Activated CD4-positive, alpha-beta memory T cell treated with anti-CD3 and anti-CD28 coated beads for 36 hours (primary cell): Measurements from ENCODE around the gene KPNA6. TPM values are rescaled to one million over a fixed set of nuclear protein-coding genes. Genes with fewer than 3 reads are reported as not detected.
"Not testable (repeated sequence)": the region's sequence is repeated elsewhere in the genome, so short reads cannot be mapped to it uniquely, and the experiment has no call there.

Experiments used
- CTCF ChIA-PET: fragments of 350-600 bp; sonication (Branson Sonifier 250); formaldehyde crosslinking; loops from one replicate; lab custom pipeline; 2021; ENCODE audit warnings: antibody characterized with exemption, inconsistent platforms; lab: Charles Lee
- POLR2A ChIA-PET: fragments of 350-600 bp; sonication (Branson Sonifier 250); formaldehyde crosslinking; loops from one replicate; lab custom pipeline; 2021; ENCODE audit warnings: antibody characterized with exemption; lab: Charles Lee
- DNase-seq: peaks from one replicate; pipeline ENCODE4 v3.0.0-alpha.2; 2020
- H3K27ac Mint-ChIP-seq: one replicate; pipeline ENCODE4 v1.8.0; 2021; ENCODE audit warnings: mixed read lengths
- H3K27me3 Mint-ChIP-seq: one replicate; pipeline ENCODE4 v1.8.0; 2021; ENCODE audit warnings: mixed read lengths
- H3K36me3 Mint-ChIP-seq: one replicate; pipeline ENCODE4 v1.8.0; 2021; ENCODE audit warnings: mixed read lengths
- H3K4me1 Mint-ChIP-seq: one replicate; pipeline ENCODE4 v1.8.0; 2021; ENCODE audit warnings: low read depth, mixed read lengths
- H3K4me3 Mint-ChIP-seq: one replicate; pipeline ENCODE4 v1.8.0; 2021; ENCODE audit warnings: mild to moderate bottlenecking, mixed read lengths
- H3K9me3 Mint-ChIP-seq: one replicate; pipeline ENCODE4 v1.8.0; 2021; ENCODE audit warnings: mixed read lengths
- intact Hi-C: fragments of 100-400 bp; cut with micrococcal nuclease; formaldehyde crosslinking; loops from one replicate; pipeline ENCODE4 v1.15.1; 2023
- total RNA-seq, 2 experiments: library from RNA; stranded (reverse); gene quantifications; one replicate each; pipeline ENCODE4 v1.2.3, GENCODE V29; 2021

Gene KPNA6
- total RNA-seq, 2 experiments from 2014 or later, result 69.8 to 77.6 TPM

- Mint-ChIP-seq H3K9me3 (no peaks in the 10 kb centered on the region), H3K4me3 (peak overlapping the region; percentile 79), H3K4me1 (peaks cover 32% of the 10 kb centered on the region), H3K36me3 (peaks cover 11% of the 10 kb centered on the region), H3K27me3 (no peaks in the 10 kb centered on the region), H3K27ac (peak overlapping the region; percentile 89)
- CTCF ChIA-PET, result interaction anchor here (1.0 to 3.6 kb wide), 6 partner anchors 8 to 321 kb away, joined by 3 to 28 read pairs (median 3); partner anchors contain the start of genes BSDC1 and KPNA6
- DNase-seq, result no peak
- intact Hi-C loops, result loop anchor here (2.0 to 5.0 kb wide), 2 partner anchors 105 to 136 kb away; partner anchors contain the start of genes PTP4A2 and TXLNA
- POLR2A ChIA-PET, result interaction anchor here (0.6 to 3.7 kb wide), 9 partner anchors 13 to 578 kb away, joined by 3 to 37 read pairs (median 4); partner anchors contain the start of genes KHDRBS1, KPNA6, RBBP4 and TXLNA
These were observed 34.3 kb upstream of the KPNA6 start for GRCh38 chr1:32073299-32074229.

GRCh38 chr1:32074841-32075240 lies 33.0 kb upstream of the KPNA6 start:
- no peaks in the 10 kb centered on the region for H3K27me3 Mint-ChIP-seq
- peak overlapping the region; percentile 74 for H3K27ac Mint-ChIP-seq
- no peak overlapping the region for H3K4me3 Mint-ChIP-seq
- peaks cover 32% of the 10 kb centered on the region for H3K4me1 Mint-ChIP-seq
- ChIA-PET POLR2A (interaction anchor here (3.7 kb wide), 1 partner anchor 34 kb away, joined by 37 read pairs; the partner anchor contains the start of gene KPNA6), CTCF (interaction anchor here (3.6 kb wide), 1 partner anchor 33 kb away, joined by 28 read pairs; the partner anchor contains the start of gene KPNA6)
- intact Hi-C loops, result loop anchor here (5.0 kb wide), 1 partner anchor 138 kb away; the partner anchor contains the start of gene PTP4A2
- no peak for DNase-seq
- H3K36me3 Mint-ChIP-seq, result peaks cover 14% of the 10 kb centered on the region
- no peaks in the 10 kb centered on the region for H3K9me3 Mint-ChIP-seq

GRCh38 chr1:32077451-32077850 lies 30.4 kb upstream of the KPNA6 start:
- CTCF ChIA-PET, result no interaction called here
- no peaks in the 10 kb centered on the region for H3K27me3 Mint-ChIP-seq
- H3K4me1 Mint-ChIP-seq, result peaks cover 23% of the 10 kb centered on the region
- H3K9me3 Mint-ChIP-seq, result no peaks in the 10 kb centered on the region
- H3K4me3 Mint-ChIP-seq, result no peak overlapping the region
- no peak overlapping the region for H3K27ac Mint-ChIP-seq
- intact Hi-C loops, result no loop called here
- peaks cover 20% of the 10 kb centered on the region for H3K36me3 Mint-ChIP-seq
- no peak for DNase-seq
- POLR2A ChIA-PET, result no interaction called here

GRCh38 chr1:32082022-32082421 lies 25.8 kb upstream of the KPNA6 start:
- DNase-seq, result no peak
- ChIA-PET POLR2A (interaction anchor here (0.6 kb wide), 1 partner anchor 17 kb away, joined by 3 read pairs; no protein-coding TSS in a partner anchor), CTCF (interaction anchor here (1.0 kb wide), 1 partner anchor 9 kb away, joined by 3 read pairs; the partner anchor contains the start of gene TMEM39B)
- Mint-ChIP-seq H3K27me3 (no peaks in the 10 kb centered on the region), H3K9me3 (no peaks in the 10 kb centered on the region), H3K4me3 (no peak overlapping the region), H3K4me1 (peaks cover 6% of the 10 kb centered on the region), H3K36me3 (peaks cover 33% of the 10 kb centered on the region), H3K27ac (no peak overlapping the region)
- intact Hi-C loops, result no loop called here

- H3K4me1 Mint-ChIP-seq, intact Hi-C loops, POLR2A ChIA-PET, H3K27me3 Mint-ChIP-seq, H3K9me3 Mint-ChIP-seq, DNase-seq, H3K4me3 Mint-ChIP-seq, H3K27ac Mint-ChIP-seq: not testable (repeated sequence)
- CTCF ChIA-PET, result interaction anchor here (0.6 kb wide), 1 partner anchor 28 kb away, joined by 3 read pairs; no protein-coding TSS in a partner anchor
- peaks cover 25% of the 10 kb centered on the region for H3K36me3 Mint-ChIP-seq
These were observed 21.5 kb upstream of the KPNA6 start for GRCh38 chr1:32086381-32086780.

- no peak overlapping the region for H3K4me3 Mint-ChIP-seq
- no peak overlapping the region for H3K27ac Mint-ChIP-seq
- no peaks in the 10 kb centered on the region for H3K27me3 Mint-ChIP-seq
- H3K9me3 Mint-ChIP-seq, result no peaks in the 10 kb centered on the region
- DNase-seq, result no peak
- peaks cover 19% of the 10 kb centered on the region for H3K36me3 Mint-ChIP-seq
- H3K4me1 Mint-ChIP-seq, result no peaks in the 10 kb centered on the region
- intact Hi-C loops, result no loop called here
- CTCF ChIA-PET, result no interaction called here
- POLR2A ChIA-PET, result no interaction called here
These were observed 16.7 kb upstream of the KPNA6 start for GRCh38 chr1:32091176-32091575.

- Mint-ChIP-seq H3K4me1 (no peaks in the 10 kb centered on the region), H3K9me3 (no peaks in the 10 kb centered on the region), H3K36me3 (peaks cover 19% of the 10 kb centered on the region), H3K4me3 (no peak overlapping the region), H3K27ac (no peak overlapping the region), H3K27me3 (no peaks in the 10 kb centered on the region)
- ChIA-PET CTCF (interaction anchor here (0.9 kb wide), 1 partner anchor 17 kb away, joined by 3 read pairs; no protein-coding TSS in a partner anchor), POLR2A (no interaction called here)
- intact Hi-C loops, result no loop called here
- no peak for DNase-seq
These were observed 16.3 kb upstream of the KPNA6 start for GRCh38 chr1:32091591-32091990.

- POLR2A ChIA-PET, result no interaction called here
- Mint-ChIP-seq H3K4me3 (no peak overlapping the region), H3K9me3 (no peaks in the 10 kb centered on the region), H3K36me3 (peaks cover 25% of the 10 kb centered on the region), H3K27me3 (no peaks in the 10 kb centered on the region), H3K27ac (no peak overlapping the region), H3K4me1 (no peaks in the 10 kb centered on the region)
- intact Hi-C loops, result no loop called here
- CTCF ChIA-PET, result no interaction called here
- no peak for DNase-seq
These were observed 12.9 kb upstream of the KPNA6 start for GRCh38 chr1:32094746-32095521.

- CTCF ChIA-PET, result no interaction called here
- intact Hi-C loops, result no loop called here
- no peak overlapping the region for H3K4me3 Mint-ChIP-seq
- H3K36me3 Mint-ChIP-seq, result peaks cover 23% of the 10 kb centered on the region
- H3K9me3 Mint-ChIP-seq, result no peaks in the 10 kb centered on the region
- H3K4me1 Mint-ChIP-seq, result peaks cover 3% of the 10 kb centered on the region
- POLR2A ChIA-PET, result no interaction called here
- no peak for DNase-seq
- no peak overlapping the region for H3K27ac Mint-ChIP-seq
- H3K27me3 Mint-ChIP-seq, result no peaks in the 10 kb centered on the region
These were observed 8.4 kb upstream of the KPNA6 start for GRCh38 chr1:32099426-32099825.

- H3K9me3 Mint-ChIP-seq, result no peaks in the 10 kb centered on the region
- CTCF ChIA-PET, result no interaction called here
- H3K27ac Mint-ChIP-seq, result no peak overlapping the region
- intact Hi-C loops, result no loop called here
- H3K27me3 Mint-ChIP-seq, result no peaks in the 10 kb centered on the region
- H3K36me3 Mint-ChIP-seq, result peaks cover 15% of the 10 kb centered on the region
- POLR2A ChIA-PET, result no interaction called here
- no peak overlapping the region for H3K4me3 Mint-ChIP-seq
- no peak for DNase-seq
- peaks cover 3% of the 10 kb centered on the region for H3K4me1 Mint-ChIP-seq
These were observed 7.5 kb upstream of the KPNA6 start for GRCh38 chr1:32100359-32100758.

GRCh38 chr1:32100807-32101708 lies 6.8 kb upstream of the KPNA6 start:
- H3K4me1 Mint-ChIP-seq, result peaks cover 3% of the 10 kb centered on the region
- H3K9me3 Mint-ChIP-seq, result no peaks in the 10 kb centered on the region
- H3K27me3 Mint-ChIP-seq, result no peaks in the 10 kb centered on the region
- ChIA-PET POLR2A (no interaction called here), CTCF (no interaction called here)
- H3K4me3 Mint-ChIP-seq, result no peak overlapping the region
- no peak for DNase-seq
- H3K27ac Mint-ChIP-seq, result no peak overlapping the region
- peaks cover 12% of the 10 kb centered on the region for H3K36me3 Mint-ChIP-seq
- intact Hi-C loops, result no loop called here
